Measurements from ENCODE around the gene SF3A1.

Gene SF3A1

GRCh38 chr22:30299322-30299721, 57.4 kb downstream of the SF3A1 start:
- DNase-seq, result no peak

- DNase-seq, result no peak
Observed at GRCh38 chr22:30297991-30298701, 58.5 kb downstream of the SF3A1 start.

- no peak for DNase-seq
Observed at GRCh38 chr22:30297276-30297990, 59.3 kb downstream of the SF3A1 start.

- no peak for DNase-seq
Observed at GRCh38 chr22:30296833-30297232, 59.9 kb downstream of the SF3A1 start.

GRCh38 chr22:30296324-30296723, 60.4 kb downstream of the SF3A1 start:
- DNase-seq, result peak; percentile 26

GRCh38 chr22:30295576-30295975, 61.1 kb downstream of the SF3A1 start:
- no peak for DNase-seq

- DNase-seq, result no peak
Observed at GRCh38 chr22:30294830-30295229, 61.9 kb downstream of the SF3A1 start.

- no peak for DNase-seq
Observed at GRCh38 chr22:30294066-30294465, 62.6 kb downstream of the SF3A1 start.

GRCh38 chr22:30293026-30293425, 63.7 kb downstream of the SF3A1 start:
- no peak for DNase-seq

GRCh38 chr22:30292069-30292970, 64.4 kb downstream of the SF3A1 start:
- no peak for DNase-seq

- no peak for DNase-seq
Observed at GRCh38 chr22:30291058-30291892, 65.4 kb downstream of the SF3A1 start.

- peak; percentile 25 for DNase-seq
Observed at GRCh38 chr22:30290342-30291057, 66.2 kb downstream of the SF3A1 start.

GRCh38 chr22:30289980-30290313, 66.7 kb downstream of the SF3A1 start:
- DNase-seq, result no peak

GRCh38 chr22:30289141-30289979, 67.3 kb downstream of the SF3A1 start, which contains the start of gene CASTOR1:
Gene CASTOR1 (minus strand): TSS chr22:30289505. CDS start chr22:30289497, 8 bp downstream.
- peak; percentile 97 for DNase-seq

- no peak for DNase-seq
Observed at GRCh38 chr22:30288419-30289140, 68.1 kb downstream of the SF3A1 start.

GRCh38 chr22:30287648-30288418, 68.9 kb downstream of the SF3A1 start:
- DNase-seq, result peak; percentile 94

GRCh38 chr22:30286813-30287647, 69.7 kb downstream of the SF3A1 start:
- DNase-seq, result peak; percentile 92

- DNase-seq, result no peak
Observed at GRCh38 chr22:30286331-30286730, 70.4 kb downstream of the SF3A1 start.

Measured in CD4-positive, alpha-beta T cell treated with Interleukin-17A for 4 hours (primary cell).